ENCODE results near the gene PLIN1.
A peak's percentile ranks its signal among the peaks of the same experiment; 100 is the strongest.
"Not testable (repeated sequence)": the region's sequence is repeated elsewhere in the genome, so short reads cannot be mapped to it uniquely, and the experiment has no call there.

The PLIN1 gene, protein sequence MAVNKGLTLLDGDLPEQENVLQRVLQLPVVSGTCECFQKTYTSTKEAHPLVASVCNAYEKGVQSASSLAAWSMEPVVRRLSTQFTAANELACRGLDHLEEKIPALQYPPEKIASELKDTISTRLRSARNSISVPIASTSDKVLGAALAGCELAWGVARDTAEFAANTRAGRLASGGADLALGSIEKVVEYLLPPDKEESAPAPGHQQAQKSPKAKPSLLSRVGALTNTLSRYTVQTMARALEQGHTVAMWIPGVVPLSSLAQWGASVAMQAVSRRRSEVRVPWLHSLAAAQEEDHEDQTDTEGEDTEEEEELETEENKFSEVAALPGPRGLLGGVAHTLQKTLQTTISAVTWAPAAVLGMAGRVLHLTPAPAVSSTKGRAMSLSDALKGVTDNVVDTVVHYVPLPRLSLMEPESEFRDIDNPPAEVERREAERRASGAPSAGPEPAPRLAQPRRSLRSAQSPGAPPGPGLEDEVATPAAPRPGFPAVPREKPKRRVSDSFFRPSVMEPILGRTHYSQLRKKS

DNA sequence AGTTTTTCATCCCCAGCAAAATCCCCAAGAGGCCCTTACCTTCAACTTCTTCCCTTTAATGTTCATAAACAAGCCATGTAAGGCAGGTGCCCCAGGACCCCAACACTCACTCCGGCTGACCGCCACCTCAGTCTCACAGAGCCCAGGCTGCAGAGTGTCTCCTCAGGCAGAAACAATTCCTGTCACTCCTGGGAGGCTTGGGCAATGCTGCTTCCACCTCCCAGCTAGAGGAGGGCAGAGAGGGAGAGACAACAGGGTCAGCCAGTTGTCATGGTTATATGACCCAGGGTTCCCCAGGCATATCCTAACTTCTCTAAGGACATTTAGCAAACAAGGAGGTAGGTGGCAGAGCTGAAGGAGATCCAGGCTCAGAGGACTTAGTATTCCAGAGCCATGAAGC lies at the start of gene PLIN1:
Gene PLIN1 (minus strand): TSS at position 156 of the 400 bp plus-strand sequence. CDS start 1,878 bp downstream, outside the sequence.
- DNase-seq = no peak

DNA sequence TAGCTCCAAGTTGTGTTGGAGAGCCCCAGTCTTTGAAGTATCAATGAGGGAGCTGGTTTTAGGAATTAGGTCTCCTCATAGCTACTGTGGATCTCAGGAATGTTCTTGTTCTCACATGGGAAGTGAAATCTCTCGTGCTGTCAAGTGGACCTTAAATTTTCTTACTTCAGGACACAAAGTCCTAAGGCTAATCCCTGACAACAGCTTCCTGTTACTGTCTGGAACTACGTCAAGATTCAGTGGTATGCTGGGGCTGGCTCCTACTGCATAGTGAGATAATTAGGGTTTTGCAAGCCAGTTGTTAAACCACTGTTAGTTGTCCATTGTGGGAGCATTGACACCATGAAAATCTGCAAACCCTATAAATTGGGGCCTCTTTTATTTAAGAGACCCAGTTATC lies 49.1 kb upstream of the PLIN1 start:
- DNase-seq = no peak

DNA sequence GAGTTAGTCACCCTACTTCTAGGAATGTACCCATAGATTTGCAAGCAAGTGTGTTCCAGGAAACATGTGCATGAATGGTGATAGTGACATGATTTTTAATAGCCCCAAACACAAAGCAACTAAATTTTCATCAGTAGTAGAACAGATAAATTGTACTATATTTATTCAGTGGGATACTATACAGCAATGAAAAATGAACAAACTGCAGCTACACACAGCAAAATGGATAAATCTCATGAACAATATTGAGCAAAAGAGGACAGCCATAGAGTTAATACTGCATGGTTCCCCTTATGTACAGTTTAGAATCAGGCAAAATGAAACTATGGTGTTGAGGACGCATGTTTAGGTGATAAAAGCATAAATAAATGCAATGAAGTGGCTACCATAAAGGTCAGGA lies 45.9 kb upstream of the PLIN1 start:
- no peak for DNase-seq

DNA sequence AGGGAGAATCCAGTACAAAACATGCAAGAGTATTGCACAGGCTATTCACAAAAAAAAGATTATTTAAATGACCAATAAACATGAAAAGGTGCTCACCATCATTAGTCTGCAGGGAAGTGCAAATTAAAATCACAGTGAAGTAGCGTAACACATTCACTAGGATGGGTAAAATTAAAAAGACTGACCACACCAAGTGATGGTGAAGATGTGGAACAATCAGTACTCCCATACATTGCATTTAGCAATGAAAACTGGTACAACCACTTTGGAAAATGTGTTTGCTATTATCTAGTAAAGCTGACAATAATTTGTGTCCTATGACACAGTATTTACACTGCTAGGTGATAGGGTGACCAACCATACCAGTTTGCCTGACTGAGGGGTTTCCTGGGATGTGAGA lies 45.5 kb upstream of the PLIN1 start:
- no peak for DNase-seq

DNA sequence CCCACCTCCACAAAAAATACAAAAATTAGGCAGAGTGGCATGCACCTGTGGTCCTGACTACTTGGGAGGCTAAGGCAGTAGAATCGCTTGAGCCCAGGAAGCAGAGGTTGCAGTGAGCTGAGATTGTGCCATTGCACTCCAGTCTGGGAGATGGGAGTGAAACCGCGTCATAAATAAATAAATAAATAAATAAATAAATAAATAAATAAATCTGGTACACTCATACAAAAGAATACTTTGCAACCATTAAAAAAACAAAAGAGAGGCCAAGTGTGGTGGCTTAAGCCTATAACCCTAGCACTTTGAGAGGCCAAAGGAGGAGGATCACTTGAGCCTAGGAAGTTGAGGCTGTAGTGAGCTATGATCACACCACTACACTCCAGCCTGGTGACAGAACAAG lies 43.9 kb upstream of the PLIN1 start:
- no peak for DNase-seq

DNA sequence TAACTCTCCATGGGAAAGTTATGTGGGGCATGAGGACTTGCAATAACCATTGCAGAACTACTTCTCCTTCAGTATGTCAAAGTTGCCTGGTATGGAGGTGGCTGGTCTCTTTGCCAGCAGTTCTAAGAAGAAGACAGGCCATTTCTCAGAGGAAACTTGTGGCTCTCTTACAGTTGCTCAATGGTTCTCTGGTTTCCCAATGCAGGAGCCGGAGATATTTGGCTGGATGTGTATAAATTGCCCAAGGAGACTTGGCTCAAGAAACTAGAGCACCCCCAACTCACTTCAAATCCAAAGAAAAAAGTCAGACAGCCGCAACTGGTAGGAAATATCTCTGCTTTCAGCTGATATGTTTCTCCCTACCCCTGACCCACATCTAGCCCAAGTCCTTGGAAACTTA lies 35.6 kb upstream of the PLIN1 start:
- no peak for DNase-seq

DNA sequence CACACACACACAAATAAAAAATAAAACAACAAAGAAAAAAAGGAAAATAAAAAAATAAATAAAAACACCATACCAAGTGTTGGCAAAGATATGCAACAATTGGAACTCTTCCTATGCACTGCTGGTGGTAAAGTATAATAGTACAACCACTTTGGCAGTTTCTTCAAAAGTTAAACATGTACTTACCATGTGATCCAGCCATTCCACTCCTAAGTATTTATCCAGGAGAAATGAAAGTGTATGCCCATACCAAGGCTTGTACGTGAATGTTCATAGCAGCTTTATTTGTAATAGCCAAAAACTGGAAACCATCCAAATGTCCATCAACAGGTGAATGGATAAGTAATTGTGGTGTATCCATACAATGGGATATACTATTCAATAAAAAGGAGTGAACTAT lies 28.4 kb upstream of the PLIN1 start:
- no peak for DNase-seq

DNA sequence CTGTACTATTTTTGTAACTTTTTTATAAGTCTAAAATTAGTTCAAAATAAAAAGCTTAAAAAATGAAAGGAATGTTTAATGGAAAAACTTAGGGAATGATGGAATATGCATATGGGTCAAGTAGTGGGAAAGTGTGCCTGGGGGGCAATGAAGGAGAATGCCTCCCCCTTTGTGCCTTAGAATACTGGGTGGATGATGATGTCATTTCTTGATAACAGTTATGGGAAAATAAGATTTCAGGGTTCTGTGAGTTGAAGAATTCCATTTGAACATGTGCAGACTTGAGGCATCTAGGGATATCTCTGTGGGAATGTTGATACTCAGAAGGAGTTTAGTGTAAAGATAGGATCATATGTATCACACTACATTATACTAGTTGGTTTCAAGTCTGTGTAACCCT lies 25.2 kb upstream of the PLIN1 start:
- DNase-seq = no peak

DNA sequence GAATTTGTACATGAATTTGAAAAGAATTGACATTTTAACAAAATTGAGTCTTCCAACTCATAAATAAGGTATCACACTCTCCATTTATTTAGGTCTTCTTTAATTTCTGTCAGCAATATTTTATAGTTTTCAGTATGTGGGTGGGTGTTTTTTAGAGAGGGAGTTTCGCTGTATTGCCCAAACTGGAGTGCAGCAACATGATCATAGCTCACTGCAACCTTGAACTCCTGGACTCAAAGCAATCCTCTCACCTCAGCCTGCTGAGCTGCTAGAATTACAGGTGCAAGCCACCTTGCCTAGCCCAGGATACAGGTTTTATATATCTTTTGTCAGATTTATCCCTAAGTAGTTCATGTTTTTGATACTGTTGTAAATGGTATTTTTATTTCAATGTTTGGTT lies 16.0 kb upstream of the PLIN1 start:
- DNase-seq = no peak

DNA sequence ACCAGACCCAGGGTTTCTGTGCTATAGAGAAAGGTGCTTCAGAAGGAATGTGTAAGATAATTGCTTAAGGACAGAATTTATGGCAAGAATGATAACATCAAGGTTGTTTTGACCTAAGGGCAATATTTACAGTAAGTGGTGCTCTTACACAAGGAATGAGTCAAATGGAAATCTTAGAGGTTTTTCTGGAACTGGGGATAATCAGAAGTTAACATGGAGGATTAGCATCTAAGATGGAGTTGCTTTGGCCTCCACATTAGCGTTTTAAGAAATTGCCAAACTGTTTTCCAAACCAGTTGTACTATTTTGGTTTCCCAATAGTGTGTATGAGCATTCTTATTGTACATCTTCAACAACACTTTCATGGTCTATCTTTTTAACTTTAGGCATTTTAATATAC lies 14.5 kb upstream of the PLIN1 start:
- DNase-seq = no peak

DNA sequence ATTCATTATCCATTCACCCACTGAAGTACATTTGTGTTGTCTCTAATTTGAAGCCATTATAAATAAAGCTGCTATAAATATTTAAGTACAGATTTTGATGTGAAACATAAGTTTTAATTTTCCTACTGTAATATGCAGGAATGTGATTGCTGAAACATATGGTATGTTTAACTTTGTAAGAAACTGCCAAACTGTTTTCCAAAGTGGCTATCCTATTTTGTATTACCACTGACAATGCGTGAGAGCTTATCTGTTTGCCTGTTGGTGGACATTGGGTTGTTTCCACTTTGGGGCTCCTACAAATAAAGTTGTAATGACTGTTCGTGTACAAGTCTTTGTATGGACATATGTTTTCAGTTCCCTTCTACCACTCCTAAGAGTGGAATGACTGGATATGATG lies 13.9 kb upstream of the PLIN1 start:
- DNase-seq = no peak

DNA sequence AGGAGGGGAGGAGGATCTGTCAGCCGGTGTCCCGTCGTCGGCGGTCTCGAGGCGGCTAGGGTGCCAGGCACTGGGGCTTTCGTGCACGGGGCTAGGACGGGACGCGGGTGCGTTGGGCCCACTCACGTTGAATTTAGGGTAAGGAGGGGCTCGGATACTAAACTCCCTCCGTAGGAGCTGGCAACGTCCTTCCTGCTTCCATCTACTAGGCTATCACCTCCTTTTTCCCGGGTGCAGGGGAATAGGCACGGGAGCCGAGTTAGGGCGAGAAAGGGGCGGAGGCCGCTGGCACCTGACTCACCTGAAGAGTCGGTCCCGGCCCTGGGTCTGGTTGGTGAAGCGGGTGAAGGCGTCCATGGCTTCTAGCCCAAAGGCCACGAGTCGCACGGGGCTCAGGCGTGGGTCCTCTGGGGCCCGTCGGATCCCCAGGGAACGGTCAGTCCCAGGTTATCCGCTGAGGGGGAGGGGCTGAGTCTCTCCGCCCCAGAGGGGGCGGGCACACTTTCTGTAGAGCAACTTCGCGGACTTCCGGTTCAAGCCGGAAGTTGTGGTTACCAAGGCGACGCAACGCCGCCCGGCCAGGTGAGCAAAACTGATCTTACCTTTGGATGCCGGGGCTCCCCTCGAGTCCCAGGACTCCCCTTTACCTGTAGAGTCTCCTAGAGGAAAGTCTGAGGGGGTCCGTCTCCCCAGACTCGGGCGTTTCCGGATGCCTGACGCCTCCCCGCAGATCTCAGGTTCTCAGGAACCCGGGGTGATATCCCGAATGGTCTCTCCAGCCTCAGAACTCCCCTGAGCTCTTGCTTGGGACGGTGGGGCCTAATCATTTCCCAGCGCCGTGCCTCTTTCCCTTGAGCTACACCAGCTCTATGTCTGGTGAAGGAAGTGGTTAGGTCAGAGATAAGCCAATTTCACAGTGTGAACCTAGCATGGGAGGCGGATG lies 11.4 kb upstream of the PLIN1 start, which contains the start of the genes PEX11A and WDR93:
Gene PEX11A (minus strand): TSS at position 479 of the 943 bp plus-strand sequence. CDS start 122 bp downstream, at position 357.
Gene WDR93 (plus strand): TSS at position 536 of the 943 bp plus-strand sequence. CDS start 10,936 bp downstream, outside the sequence.
- DNase-seq = peak; percentile 90

DNA sequence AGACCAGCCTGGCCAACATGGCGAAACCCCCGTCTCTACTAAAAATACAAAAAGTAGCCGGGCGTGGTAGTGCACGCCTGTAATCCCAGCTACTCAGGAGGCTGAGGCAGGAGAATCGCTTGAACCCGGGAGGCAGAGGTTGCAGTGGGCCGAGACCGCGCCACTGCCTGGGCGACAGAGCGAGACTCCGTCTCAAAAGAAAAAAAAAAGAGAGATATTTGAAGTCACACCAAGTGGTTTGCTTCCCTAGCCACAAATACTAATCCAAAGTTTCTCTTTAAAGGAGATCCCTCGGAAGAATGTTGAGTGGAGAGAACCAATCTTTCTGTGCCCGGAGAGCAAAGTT lies 10.7 kb upstream of the PLIN1 start:
- not testable (repeated sequence) for DNase-seq

DNA sequence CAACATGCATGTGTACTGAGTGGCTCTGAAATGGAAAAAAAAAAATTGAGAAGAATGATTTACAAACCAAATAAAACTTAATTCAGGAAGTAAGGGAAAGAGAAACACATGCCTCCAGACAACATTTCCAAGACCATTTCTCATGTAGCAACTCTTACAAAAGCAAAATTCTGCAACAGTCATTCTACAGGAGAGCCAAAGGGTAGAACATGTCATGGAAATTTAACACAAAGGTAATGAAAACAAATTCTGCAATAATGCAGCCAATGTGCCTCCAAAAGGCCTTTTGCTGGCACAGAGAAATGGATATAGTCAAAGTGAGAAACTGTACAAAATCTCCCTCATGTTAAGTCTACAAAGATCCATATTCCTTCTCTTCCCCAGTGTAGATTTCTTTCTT lies 7.4 kb upstream of the PLIN1 start:
- no peak for DNase-seq

DNA sequence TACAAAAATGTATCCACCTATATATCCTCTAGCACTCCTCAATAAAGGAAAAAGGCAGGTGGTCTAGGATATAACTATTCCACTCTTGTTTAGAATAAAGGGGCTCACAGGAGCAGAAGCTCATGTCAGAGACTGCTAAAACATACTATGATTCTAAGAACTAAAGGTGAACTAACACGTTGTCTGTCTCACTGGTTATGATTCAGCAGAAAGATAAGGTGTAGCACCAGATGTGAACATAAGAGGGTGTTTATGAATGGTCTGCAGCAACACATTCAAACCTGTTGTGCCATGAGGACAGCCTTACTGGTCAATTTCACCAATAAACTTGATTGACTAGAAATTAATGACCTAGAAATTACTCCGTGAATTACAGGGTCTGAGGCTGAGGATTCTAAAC lies 6.8 kb upstream of the PLIN1 start:
- no peak for DNase-seq

DNA sequence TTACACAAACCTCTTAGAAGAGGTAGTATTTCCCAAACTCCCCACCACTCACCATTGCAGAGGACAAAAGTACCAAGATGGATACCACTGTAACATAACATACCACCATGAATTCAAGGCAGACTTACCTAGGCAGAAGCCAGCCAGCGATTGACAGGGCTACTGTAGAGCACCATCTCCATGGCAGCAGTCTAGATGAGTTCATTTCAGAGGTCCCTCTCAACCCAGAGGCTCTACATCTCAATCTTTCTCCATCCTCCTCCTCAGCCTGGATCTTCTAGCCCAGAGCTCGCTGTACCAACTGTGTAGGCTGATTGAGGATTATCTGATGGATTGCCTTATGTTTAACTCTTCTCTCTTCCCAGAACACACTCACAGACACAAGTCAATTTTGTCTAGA lies 2.0 kb upstream of the PLIN1 start:
- DNase-seq = no peak

DNA sequence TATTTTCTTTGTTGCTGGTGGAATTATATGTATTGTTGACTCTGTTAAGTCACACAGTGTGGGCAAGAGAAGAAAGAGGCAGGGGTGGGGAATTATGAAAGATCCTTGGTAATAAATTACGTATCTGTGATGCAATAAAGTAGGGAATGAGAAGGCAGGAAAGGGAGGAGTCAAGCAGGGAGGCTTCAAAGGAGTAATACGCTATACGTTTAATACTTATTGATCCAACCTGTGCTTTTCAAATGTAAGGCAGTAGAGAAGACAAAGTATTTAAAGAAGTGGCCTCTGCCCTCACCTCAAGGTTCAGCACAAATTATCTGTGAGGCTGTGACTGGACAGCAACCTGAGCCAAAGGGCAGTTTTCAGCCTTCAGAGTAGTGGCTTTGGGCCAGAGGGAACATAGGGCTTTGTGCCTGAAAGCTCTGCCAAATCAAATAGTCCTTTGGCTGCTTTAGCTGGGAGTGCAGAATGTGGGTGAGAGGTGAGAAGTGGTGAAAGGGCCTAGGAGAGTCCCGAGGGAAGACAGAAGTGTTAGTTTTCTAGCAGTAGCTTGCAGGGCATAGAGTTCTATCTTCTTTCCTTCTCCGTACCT lies 1.2 kb upstream of the PLIN1 start:
- no peak for DNase-seq

DNA sequence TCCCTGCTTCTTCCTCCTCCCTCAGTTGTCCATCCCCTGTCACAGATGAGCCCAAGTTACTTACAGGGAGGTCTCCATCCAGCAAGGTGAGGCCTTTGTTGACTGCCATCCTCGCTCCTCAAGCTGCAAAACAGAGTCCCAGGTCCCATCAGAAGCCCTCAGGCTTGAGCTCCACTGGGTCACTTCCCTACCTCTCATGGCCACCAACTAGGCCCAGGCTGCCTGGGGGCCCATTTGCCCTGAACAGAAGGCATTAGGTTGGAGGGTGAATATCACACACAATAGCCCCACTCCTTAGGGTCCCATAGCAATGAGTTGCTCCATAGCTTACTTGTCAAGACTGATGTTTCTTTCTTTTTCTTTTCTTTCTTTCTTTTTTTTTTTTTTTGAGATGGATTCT lies 1.8 kb downstream of the PLIN1 start:
- no peak for DNase-seq

DNA sequence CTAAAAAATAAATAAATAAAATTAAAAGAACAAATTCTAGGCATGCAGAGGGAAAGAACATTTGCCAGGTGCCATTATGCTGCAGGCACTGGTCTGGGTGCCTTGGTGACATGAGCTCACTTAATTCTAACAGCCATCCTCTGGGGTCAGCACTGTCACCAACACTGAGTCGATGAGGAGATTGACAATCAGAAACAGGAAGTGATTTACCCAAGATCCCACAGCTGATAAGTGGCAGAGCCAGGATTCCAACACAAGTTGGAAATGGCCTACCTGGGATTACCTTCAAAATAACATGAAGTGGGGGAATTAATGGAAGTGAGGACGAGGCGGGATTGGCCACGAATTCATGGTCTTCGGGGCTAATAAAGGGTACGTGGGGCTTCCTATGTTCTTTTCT lies 3.6 kb downstream of the PLIN1 start:
- no peak for DNase-seq

DNA sequence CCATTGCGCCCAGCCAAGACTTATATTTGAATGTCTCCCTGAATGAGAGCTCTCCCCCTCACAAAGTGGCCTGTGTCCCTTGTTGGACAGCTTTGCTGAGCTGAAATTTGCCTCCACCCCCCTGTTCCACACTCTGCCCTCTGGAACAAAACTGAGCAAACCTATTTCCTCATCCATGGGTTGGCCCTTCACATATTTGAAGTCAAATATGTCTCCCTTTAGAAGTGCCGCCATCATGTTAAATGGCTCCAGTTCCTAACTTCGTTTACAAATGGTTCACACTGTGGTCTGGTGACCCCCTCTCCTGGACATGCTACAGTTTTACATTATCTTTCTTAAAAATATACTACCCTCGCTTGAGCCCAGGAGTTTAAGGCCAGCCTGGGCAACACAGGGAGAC lies 4.6 kb downstream of the PLIN1 start:
- DNase-seq = no peak

DNA sequence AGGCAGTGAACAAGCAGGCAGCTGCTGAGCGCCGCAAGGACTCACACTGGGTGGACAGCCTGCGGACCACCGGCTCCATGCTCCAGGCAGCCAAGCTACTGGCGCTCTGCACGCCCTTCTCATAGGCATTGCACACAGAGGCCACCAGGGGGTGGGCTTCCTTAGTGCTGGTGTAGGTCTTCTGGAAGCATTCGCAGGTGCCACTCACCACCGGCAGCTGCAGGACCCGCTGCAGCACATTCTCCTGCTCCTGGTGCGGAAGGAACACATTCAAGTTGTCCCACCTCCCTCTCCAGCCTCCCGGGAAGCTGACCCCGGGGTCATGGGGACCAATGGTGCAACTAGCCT lies 6.0 kb downstream of the PLIN1 start:
- DNase-seq = peak; percentile 60

DNA sequence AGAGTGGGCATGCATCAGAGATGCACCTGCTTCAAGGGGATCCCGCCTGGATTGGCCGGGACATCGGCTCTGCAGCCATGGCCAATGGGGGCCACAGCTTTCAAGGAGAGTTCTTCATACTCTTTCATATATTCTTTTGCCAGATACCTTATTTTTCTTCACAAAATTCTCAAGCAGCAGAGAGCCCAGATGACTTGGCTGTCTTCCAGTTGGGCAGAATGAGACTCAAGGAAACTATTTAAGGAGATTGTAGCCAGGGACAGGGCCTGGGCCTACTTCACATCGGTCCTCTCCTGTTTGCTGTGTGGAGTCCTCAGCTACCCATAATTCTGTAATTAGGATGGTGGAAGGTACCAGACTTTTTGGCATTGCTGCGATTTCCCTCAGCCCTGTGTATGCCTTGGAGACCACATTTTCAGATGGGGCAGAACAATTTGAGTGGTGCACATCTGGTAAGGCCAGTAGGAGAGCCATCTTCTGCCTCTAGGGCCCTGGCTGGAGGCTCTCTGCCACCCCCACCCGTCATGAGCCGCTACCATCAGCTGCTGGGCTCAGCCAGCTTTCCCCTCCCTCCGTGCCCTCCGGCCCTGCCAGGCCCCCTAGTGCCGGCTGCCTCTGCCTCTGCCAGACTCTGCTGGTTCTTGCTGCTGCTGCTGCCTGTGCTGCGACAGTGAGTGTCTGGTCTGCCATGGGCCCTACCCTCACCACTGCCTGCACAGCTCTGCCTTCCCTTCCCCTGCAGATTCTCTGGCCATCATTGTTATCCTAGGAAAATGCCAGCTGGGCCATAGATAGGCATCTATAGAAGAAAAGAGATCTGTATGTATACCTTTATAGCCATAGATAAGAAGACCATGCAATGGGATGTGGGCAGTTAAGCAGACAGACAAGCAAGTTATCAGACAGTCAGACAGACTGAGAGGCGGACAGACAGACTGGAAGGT lies 6.7 kb downstream of the PLIN1 start:
- no peak for DNase-seq
